Endodermal cell (in vitro differentiated cells): ENCODE measurements around the gene CTDNEP1. TPM values are rescaled to one million over a fixed set of nuclear protein-coding genes. Genes with fewer than 3 reads are reported as not detected.

Source experiments
- DNase-seq: peaks from one replicate; pipeline ENCODE4 v3.0.0-alpha.2; 2017
- H3K27ac ChIP-seq: 2 replicates; pipeline ENCODE4 v1.5.1; 2013; ENCODE audit warnings: mild to moderate bottlenecking, low read depth, low read length, moderate library complexity
- H3K27me3 ChIP-seq: 2 replicates; pipeline ENCODE4 v1.6.1; 2013; ENCODE audit warnings: mild to moderate bottlenecking, low read length, moderate library complexity; ENCODE audit not compliant: insufficient read depth, control insufficient read depth, poor library complexity, severe bottlenecking
- H3K36me3 ChIP-seq: 2 replicates; pipeline ENCODE4 v1.7.0; 2013; ENCODE audit warnings: mild to moderate bottlenecking, low read length, moderate library complexity; ENCODE audit not compliant: control insufficient read depth, insufficient read depth
- H3K4me1 ChIP-seq: one replicate; pipeline ENCODE4 v1.7.0; 2013; ENCODE audit warnings: low read length; ENCODE audit not compliant: control insufficient read depth, insufficient read depth
- H3K4me3 ChIP-seq: 2 replicates; pipeline ENCODE4 v1.5.1; 2013; ENCODE audit warnings: mild to moderate bottlenecking, low read length, moderate library complexity
- H3K9ac ChIP-seq: 2 replicates; pipeline ENCODE4 v1.6.1; 2013; ENCODE audit warnings: mild to moderate bottlenecking, low read length, moderate library complexity; ENCODE audit not compliant: poor library complexity, severe bottlenecking; ENCODE audit errors: extremely low read depth
- H3K9me3 ChIP-seq: 2 replicates; pipeline ENCODE4 v1.6.1; 2013; ENCODE audit warnings: mild to moderate bottlenecking, low read length, moderate library complexity; ENCODE audit not compliant: control insufficient read depth
- H3K27ac Mint-ChIP-seq: 2 replicates; pipeline ENCODE4 v1.8.0; 2020; ENCODE audit warnings: mixed read lengths
- H3K27me3 Mint-ChIP-seq: 2 replicates; pipeline ENCODE4 v1.8.0; 2021; ENCODE audit warnings: mild to moderate bottlenecking, mixed read lengths; ENCODE audit not compliant: insufficient read depth
- H3K36me3 Mint-ChIP-seq: 2 replicates; pipeline ENCODE4 v1.8.0; 2020; ENCODE audit warnings: low read depth, mixed read lengths
- H3K4me1 Mint-ChIP-seq: 2 replicates; pipeline ENCODE4 v1.8.0; 2020; ENCODE audit warnings: mixed read lengths
- H3K4me3 Mint-ChIP-seq: 2 replicates; pipeline ENCODE4 v1.8.0; 2020; ENCODE audit warnings: mild to moderate bottlenecking, moderate library complexity, mixed read lengths
- H3K9me3 Mint-ChIP-seq: 2 replicates; pipeline ENCODE4 v1.8.0; 2020; ENCODE audit warnings: mild to moderate bottlenecking, mixed read lengths
- CTCF ChIP-seq: fragments of 200-600 bp; sonication (generic); conservative IDR thresholded peaks from 2 replicates; pipeline ENCODE4 v1.5.0; 2021; ENCODE audit warnings: antibody characterized with exemption, mild to moderate bottlenecking
- WGBS, 2 experiments: methylation state at CpG; one replicate each; pipeline versions ENCODE4 v1.1.5 to v1.1.7; 2013; ENCODE audit warnings: missing lambda C conversion rate in 2 of 2, mixed read lengths in 1 of 2; ENCODE audit not compliant: insufficient coverage in 1 of 2, insufficient read length in 1 of 2; 5-methylcytosine and 5-hydroxymethylcytosine counted together
- total RNA-seq, 2 donors: library from RNA; stranded (reverse); fragmentation: NEBNext Ultra II Directional in 1 of 2; extraction: Animal tissue kit (Norgen Biotek cat#: 25700) in 1 of 2; gene quantifications; 2 replicates in 1 of 2; 3 replicates in 1 of 2; pipeline ENCODE4 v1.2.1, GENCODE V29; 2021

CTDNEP1 gene
- total RNA-seq, 2 donors from 2014 or later = 123 to 125 TPM

GRCh38 chr17:7295230-7296180 is 44.0 kb upstream of the CTDNEP1 start:
- Histone ChIP-seq H3K36me3 (no peaks in the 10 kb centered on the region), H3K4me3 (no peak overlapping the region), H3K27ac (no peak overlapping the region), H3K27me3 (peaks cover 68% of the 10 kb centered on the region), H3K4me1 (no peaks in the 10 kb centered on the region), H3K9ac (no peak overlapping the region), H3K9me3 (no peaks in the 10 kb centered on the region)
- no peak overlapping the region for H3K27ac Mint-ChIP-seq
- peaks cover 79% of the 10 kb centered on the region for H3K27me3 Mint-ChIP-seq
- H3K9me3 Mint-ChIP-seq = no peaks in the 10 kb centered on the region
- WGBS, 2 experiments = 73 to 76% methylated on average over 40 to 42 of the region's 42 CpGs
- H3K4me3 Mint-ChIP-seq = peak overlapping the region; percentile 22
- DNase-seq = peak; percentile 77
- peak; percentile 49 for TF ChIP-seq CTCF
- peaks cover 3% of the 10 kb centered on the region for H3K4me1 Mint-ChIP-seq
- no peaks in the 10 kb centered on the region for H3K36me3 Mint-ChIP-seq

- H3K27ac Mint-ChIP-seq = no peak within 1 kb of the TSS
- peak; percentile 100 for DNase-seq
- H3K4me3 Mint-ChIP-seq = peak within 1 kb of the TSS; percentile 40
- no peaks in the 10 kb centered on the region for H3K9me3 Mint-ChIP-seq
- H3K4me1 ChIP-seq = no peaks in the 10 kb centered on the region
- H3K9ac ChIP-seq = no peak within 1 kb of the TSS
- no peak within 1 kb of the TSS for H3K27ac ChIP-seq
- H3K27me3 Mint-ChIP-seq = peaks cover 76% of the 10 kb centered on the region
- H3K27me3 ChIP-seq = peaks cover 68% of the 10 kb centered on the region
- TF ChIP-seq CTCF = no peak
- WGBS, 2 experiments = 3 to 9% methylated on average over 18 to 55 of the region's 57 CpGs
- H3K4me3 ChIP-seq = peak within 1 kb of the TSS; percentile 5
- no peaks in the 10 kb centered on the region for H3K36me3 ChIP-seq
- H3K9me3 ChIP-seq = no peaks in the 10 kb centered on the region
- peaks cover 3% of the 10 kb centered on the region for H3K4me1 Mint-ChIP-seq
- no peaks in the 10 kb centered on the region for H3K36me3 Mint-ChIP-seq
Observed at GRCh38 chr17:7294614-7295153, 43.1 kb upstream of the CTDNEP1 start, which contains the start of gene YBX2. Gene YBX2 (minus strand): TSS chr17:7294639. CDS start chr17:7294500, 139 bp downstream.

GRCh38 chr17:7293816-7294613 is 42.5 kb upstream of the CTDNEP1 start:
- peaks cover 72% of the 10 kb centered on the region for H3K27me3 Mint-ChIP-seq
- no peak for TF ChIP-seq CTCF
- no peak overlapping the region for H3K9ac ChIP-seq
- peaks cover 3% of the 10 kb centered on the region for H3K4me1 Mint-ChIP-seq
- no peak overlapping the region for H3K27ac ChIP-seq
- H3K9me3 ChIP-seq = no peaks in the 10 kb centered on the region
- H3K36me3 ChIP-seq = no peaks in the 10 kb centered on the region
- H3K36me3 Mint-ChIP-seq = no peaks in the 10 kb centered on the region
- no peak overlapping the region for H3K27ac Mint-ChIP-seq
- H3K4me1 ChIP-seq = no peaks in the 10 kb centered on the region
- peak; percentile 95 for DNase-seq
- WGBS, 2 experiments = 3 to 20% methylated on average over 5 to 75 of the region's 75 CpGs
- H3K9me3 Mint-ChIP-seq = no peaks in the 10 kb centered on the region
- H3K4me3 ChIP-seq = peak overlapping the region; percentile 5
- peak overlapping the region; percentile 40 for H3K4me3 Mint-ChIP-seq
- H3K27me3 ChIP-seq = peaks cover 66% of the 10 kb centered on the region
